ENCODE data around the gene DNAJC11.

DNA sequence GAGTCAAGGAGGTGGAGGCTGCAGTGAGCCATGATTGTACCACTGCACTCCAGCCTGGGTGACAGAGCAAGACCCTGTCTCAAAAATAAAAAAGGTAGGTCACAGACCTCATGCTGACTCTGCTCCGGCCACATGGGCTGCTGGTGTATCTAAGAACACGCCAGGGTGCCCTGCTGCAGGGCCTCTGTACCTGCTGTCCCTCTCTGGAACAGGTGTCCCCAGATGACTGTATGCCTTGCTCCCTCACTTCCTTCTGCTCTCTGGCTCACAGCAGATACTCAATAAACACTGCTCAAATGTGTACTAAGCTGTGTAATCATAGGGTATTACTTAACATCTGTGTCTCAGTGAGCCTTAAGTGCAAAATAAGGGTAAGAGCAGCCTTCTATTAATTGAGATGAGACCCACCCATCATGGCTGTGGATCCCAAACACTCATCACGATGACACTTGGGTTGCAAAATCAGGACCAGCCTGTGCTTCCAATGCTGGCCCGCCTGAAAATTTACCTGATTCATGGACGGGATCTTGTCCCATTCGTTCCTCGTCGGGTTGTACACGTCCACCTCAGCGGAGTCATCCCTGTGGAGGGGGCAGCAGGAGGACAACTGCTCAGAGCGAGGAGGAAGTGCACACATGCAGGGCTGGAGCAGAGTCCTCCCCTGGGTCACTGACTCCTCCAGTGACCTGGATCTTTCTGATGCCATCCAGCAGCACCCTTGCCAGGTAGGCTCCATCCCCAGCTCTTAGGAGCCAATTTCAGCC is 106.5 kb downstream of the DNAJC11 start:
- TF ChIP-seq POLR2AphosphoS5 (IDR thresholded peaks at IDR 0.05; ENCODE audit: low read depth, low read length) (no peak), SIN3A (IDR thresholded peaks at IDR 0.05; ENCODE audit: borderline replicate concordance, insufficient read depth, low read depth, low read length) (no peak)
- TF ChIP-seq, protein P1, sequence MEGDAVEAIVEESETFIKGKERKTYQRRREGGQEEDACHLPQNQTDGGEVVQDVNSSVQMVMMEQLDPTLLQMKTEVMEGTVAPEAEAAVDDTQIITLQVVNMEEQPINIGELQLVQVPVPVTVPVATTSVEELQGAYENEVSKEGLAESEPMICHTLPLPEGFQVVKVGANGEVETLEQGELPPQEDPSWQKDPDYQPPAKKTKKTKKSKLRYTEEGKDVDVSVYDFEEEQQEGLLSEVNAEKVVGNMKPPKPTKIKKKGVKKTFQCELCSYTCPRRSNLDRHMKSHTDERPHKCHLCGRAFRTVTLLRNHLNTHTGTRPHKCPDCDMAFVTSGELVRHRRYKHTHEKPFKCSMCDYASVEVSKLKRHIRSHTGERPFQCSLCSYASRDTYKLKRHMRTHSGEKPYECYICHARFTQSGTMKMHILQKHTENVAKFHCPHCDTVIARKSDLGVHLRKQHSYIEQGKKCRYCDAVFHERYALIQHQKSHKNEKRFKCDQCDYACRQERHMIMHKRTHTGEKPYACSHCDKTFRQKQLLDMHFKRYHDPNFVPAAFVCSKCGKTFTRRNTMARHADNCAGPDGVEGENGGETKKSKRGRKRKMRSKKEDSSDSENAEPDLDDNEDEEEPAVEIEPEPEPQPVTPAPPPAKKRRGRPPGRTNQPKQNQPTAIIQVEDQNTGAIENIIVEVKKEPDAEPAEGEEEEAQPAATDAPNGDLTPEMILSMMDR (IDR thresholded peaks at IDR 0.05): no peak
- TF ChIP-seq, protein P2, sequence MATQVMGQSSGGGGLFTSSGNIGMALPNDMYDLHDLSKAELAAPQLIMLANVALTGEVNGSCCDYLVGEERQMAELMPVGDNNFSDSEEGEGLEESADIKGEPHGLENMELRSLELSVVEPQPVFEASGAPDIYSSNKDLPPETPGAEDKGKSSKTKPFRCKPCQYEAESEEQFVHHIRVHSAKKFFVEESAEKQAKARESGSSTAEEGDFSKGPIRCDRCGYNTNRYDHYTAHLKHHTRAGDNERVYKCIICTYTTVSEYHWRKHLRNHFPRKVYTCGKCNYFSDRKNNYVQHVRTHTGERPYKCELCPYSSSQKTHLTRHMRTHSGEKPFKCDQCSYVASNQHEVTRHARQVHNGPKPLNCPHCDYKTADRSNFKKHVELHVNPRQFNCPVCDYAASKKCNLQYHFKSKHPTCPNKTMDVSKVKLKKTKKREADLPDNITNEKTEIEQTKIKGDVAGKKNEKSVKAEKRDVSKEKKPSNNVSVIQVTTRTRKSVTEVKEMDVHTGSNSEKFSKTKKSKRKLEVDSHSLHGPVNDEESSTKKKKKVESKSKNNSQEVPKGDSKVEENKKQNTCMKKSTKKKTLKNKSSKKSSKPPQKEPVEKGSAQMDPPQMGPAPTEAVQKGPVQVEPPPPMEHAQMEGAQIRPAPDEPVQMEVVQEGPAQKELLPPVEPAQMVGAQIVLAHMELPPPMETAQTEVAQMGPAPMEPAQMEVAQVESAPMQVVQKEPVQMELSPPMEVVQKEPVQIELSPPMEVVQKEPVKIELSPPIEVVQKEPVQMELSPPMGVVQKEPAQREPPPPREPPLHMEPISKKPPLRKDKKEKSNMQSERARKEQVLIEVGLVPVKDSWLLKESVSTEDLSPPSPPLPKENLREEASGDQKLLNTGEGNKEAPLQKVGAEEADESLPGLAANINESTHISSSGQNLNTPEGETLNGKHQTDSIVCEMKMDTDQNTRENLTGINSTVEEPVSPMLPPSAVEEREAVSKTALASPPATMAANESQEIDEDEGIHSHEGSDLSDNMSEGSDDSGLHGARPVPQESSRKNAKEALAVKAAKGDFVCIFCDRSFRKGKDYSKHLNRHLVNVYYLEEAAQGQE (IDR thresholded peaks at IDR 0.05; ENCODE audit: insufficient read depth in 1 of 2, low read depth in 2 of 2, low read length in 1 of 2): no peak

Measured in Panc1 (cell line).